ENCODE measurements around the gene RARB.

The RARB gene

GRCh38 chr3:25427563-25427941, 511 bp upstream of the RARB start:
- H3K4me3 ChIP-seq (ENCODE audit: low read depth, low read length), result no peak overlapping the region
- no peak for TF ChIP-seq CTCF (IDR thresholded peaks at IDR 0.05; ENCODE audit: low read depth, low read length, missing control alignments)
- DNase-seq (ENCODE audit: low read depth), result no peak

- no peak for TF ChIP-seq CTCF (IDR thresholded peaks at IDR 0.05; ENCODE audit: low read depth, low read length, missing control alignments)
- no peak overlapping the region for H3K4me3 ChIP-seq (ENCODE audit: low read depth, low read length)
Observed at GRCh38 chr3:25428789-25429335, 799 bp downstream of the RARB start.

GRCh38 chr3:25429361-25430286, 1.6 kb downstream of the RARB start:
- no peak overlapping the region for H3K4me3 ChIP-seq (ENCODE audit: low read depth, low read length)
- no peak for TF ChIP-seq CTCF (IDR thresholded peaks at IDR 0.05; ENCODE audit: low read depth, low read length, missing control alignments)
- no peak for DNase-seq (ENCODE audit: low read depth)

More at GRCh38 chr3:25428789-25429335, 799 bp downstream of the RARB start:
- DNase-seq (ENCODE audit: low read depth), result no peak

GRCh38 chr3:25430287-25430934, 2.3 kb downstream of the RARB start:
- DNase-seq (ENCODE audit: low read depth), result no peak
- TF ChIP-seq CTCF (IDR thresholded peaks at IDR 0.05; ENCODE audit: low read depth, low read length, missing control alignments), result no peak
- H3K4me3 ChIP-seq (ENCODE audit: low read depth, low read length), result no peak overlapping the region

GRCh38 chr3:25430935-25431770, 3.1 kb downstream of the RARB start:
- TF ChIP-seq CTCF (IDR thresholded peaks at IDR 0.05; ENCODE audit: low read depth, low read length, missing control alignments), result no peak
- H3K4me3 ChIP-seq (ENCODE audit: low read depth, low read length), result no peak overlapping the region
- no peak for DNase-seq (ENCODE audit: low read depth)

GRCh38 chr3:25432176-25432720, 4.2 kb downstream of the RARB start:
- DNase-seq (ENCODE audit: low read depth), result no peak
- H3K4me3 ChIP-seq (ENCODE audit: low read depth, low read length), result no peak overlapping the region

More at GRCh38 chr3:25432176-25432720, 4.2 kb downstream of the RARB start:
- no peak for TF ChIP-seq CTCF (IDR thresholded peaks at IDR 0.05; ENCODE audit: low read depth, low read length, missing control alignments)

Data from GM12864 (cell line).